ENCODE data around the gene CDC7.
A peak's percentile ranks its signal among the peaks of the same experiment; 100 is the strongest.
"Not testable (repeated sequence)": the region's sequence is repeated elsewhere in the genome, so short reads cannot be mapped to it uniquely, and the experiment has no call there.

The CDC7 gene

DNA sequence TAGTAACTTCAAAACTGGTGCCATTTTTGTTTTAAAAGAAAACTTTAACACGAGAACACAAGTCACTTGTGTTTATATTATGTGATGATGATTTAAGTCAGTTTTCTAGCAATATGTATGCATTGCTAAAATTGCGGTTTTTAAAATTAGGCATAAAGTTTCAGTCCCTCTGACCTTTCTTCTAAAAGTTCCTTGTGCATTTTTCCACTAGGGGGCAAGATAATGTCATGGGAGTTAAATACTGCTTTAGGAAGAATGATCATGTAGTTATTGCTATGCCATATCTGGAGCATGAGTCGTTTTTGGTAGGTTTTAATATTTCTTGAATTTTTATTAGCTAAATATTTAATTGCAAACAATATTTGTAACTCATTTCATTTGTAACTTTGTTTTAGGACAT lies 10.7 kb downstream of the CDC7 start:
- peak; percentile 30 for DNase-seq

DNA sequence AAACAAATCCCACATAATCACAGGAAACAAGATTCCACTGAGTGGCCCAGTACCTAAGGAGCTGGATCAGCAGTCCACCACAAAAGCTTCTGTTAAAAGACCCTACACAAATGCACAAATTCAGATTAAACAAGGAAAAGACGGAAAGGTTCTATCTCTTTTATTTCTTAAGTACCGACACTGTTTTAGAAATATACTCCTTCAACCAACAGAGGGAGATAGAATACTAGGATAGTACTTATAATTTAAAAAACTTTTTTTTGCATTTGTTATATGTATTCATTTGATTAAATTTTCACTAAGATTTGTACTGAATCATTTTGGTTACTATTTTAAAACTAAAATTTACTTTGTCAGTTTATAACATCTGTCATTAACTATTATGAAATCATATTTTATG lies 12.5 kb downstream of the CDC7 start:
- DNase-seq: no peak

- DNase-seq: no peak
Measured at GRCh38 chr1:91513706-91514105, 13.1 kb downstream of the CDC7 start.

DNA sequence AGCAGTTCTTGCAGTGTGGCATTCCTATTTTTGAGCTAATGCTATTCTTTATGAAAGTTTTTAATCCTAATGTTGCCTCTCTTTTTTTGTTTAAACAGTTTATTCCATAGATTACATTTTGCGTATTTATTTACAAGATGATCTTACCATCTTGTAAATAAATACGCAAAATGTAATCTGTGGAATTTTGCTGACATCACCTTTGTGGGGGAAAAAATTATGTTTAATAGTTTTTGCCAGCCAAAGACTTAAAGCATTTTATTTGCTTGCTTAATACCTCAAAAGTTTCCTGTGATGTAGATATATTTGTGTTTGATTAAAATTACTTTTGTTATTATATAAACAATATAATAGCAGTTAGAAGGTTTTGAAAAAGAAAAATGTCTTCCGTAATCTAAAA lies 15.3 kb downstream of the CDC7 start:
- DNase-seq: no peak

DNA sequence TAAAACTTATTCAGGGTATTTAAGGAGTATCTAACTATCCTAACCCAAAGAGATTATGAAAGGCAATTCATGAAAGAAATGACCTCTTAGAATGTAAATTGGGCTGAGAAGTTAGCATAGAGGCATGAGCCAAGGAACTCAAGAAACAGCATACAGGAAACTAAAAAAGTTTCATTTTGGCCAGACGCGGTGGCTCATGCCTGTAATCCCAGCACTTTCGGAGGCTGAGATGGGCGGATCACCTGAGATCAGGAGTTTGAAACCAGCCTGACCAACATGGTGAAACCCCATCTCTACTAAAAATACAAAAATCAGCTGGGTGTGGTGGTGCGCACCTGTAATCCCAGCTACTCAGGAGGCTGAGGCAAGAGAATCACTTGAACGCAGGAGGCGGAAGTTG lies 16.0 kb downstream of the CDC7 start:
- not testable (repeated sequence) for DNase-seq

GRCh38 chr1:91519167-91519566 lies 18.5 kb downstream of the CDC7 start:
- not testable (repeated sequence) for DNase-seq

- DNase-seq: no peak
Measured at GRCh38 chr1:91520942-91521507, 20.4 kb downstream of the CDC7 start.

- DNase-seq: peak; percentile 48
Measured at GRCh38 chr1:91523482-91523881, 22.8 kb downstream of the CDC7 start.

- no peak for DNase-seq
Measured at GRCh38 chr1:91526496-91526895, 25.8 kb downstream of the CDC7 start.

DNA sequence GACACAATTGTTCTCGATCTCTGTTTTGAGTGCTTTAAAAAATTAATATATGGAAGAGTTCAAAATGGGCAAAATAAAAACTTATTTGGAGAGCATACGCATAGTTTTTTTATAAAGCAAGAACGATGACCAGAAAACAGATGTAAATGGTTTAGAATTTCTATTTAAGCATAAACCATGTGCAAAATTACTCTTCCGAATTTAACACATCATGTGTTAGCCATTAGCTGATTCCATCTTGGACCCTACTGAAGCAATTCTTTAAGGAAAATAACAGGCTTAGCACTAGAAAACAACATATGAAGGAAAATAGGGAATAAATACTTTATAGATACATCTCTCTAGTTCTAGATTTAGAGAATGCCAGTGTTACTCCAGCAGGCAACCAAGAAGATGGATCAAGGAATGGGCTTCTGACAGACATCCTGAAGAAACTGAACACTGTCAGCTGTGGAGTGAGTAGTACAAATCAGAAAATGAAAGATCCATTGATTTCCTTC lies 26.7 kb downstream of the CDC7 start:
- DNase-seq: no peak

DNA sequence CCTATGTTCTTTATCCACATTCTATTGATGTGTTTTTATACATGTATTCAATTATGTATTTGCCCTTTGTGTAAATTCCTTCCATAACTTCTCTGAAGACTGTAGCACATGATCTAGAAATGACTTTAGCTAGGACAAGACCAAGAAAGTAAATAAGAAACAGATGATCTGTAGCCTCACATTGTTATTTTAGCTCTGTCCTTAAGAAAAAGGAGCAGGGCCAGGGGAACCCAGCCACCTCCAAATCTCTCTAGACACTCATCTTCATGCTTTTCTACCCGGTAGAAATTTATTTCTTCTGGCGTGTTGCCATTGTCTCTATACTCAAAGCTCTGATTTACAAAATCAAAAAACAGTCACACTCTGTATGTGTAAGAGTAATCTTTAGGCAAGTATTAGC lies 27.1 kb downstream of the CDC7 start:
- no peak for DNase-seq

DNA sequence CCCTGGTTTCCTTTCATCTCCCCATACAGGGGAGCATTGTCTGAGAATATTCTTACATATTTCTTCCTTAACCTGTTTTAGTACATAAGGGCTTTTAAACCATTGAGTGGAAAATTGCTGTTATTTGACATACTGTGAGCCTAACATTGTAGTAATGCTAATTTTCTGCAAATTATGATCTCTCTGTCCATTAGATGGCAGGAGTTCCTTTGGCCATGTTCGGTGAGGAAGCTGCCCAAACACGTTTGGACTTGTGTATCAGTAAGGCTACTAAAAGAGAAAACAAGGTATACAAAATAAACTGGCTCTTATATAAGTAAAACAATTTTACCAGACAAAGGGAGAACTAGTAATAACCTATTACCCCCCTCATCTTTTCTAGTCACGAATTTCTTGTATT lies 29.2 kb downstream of the CDC7 start:
- DNase-seq: peak; percentile 30

GRCh38 chr1:91533361-91534024 lies 32.8 kb downstream of the CDC7 start:
- DNase-seq: no peak

- no peak for DNase-seq
Measured at GRCh38 chr1:91535441-91535840, 34.8 kb downstream of the CDC7 start.

DNA sequence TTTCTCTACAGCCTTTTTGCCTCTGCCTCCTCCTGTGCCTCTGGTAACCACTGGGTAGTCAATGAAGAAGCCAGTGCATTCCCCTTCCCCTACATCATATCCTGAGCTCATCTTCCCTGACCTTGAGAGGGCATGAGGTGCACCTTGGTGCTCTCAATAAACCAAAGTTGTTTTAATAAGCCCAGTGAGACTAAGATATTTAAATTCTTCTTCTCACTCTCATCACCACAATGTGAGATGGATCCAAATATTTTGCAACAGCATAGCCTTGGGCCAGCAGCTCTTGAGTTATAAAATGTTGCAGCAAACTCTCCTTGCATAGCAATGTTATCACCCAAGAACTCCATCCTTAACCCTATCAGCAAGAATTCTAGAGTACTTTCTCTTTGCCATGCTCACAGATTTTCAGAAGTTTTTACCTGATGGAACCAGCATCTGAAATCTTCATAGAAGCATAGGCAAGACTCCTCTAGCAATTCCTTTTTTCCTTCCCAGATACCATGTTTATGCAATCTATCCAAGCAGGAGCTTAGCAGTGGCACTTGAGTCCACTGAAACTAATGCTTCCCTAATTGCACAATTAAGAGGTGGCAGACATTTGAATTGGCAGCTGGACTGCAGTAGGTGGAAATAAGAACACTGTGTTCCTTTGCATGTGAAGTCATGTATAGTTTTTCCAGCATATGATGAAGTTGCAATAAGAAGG lies 36.8 kb downstream of the CDC7 start:
- DNase-seq: peak; percentile 86

- DNase-seq: no peak
Measured at GRCh38 chr1:91537987-91538304, 37.3 kb downstream of the CDC7 start.

GRCh38 chr1:91540910-91541309 lies 40.3 kb downstream of the CDC7 start:
- no peak for DNase-seq

DNA sequence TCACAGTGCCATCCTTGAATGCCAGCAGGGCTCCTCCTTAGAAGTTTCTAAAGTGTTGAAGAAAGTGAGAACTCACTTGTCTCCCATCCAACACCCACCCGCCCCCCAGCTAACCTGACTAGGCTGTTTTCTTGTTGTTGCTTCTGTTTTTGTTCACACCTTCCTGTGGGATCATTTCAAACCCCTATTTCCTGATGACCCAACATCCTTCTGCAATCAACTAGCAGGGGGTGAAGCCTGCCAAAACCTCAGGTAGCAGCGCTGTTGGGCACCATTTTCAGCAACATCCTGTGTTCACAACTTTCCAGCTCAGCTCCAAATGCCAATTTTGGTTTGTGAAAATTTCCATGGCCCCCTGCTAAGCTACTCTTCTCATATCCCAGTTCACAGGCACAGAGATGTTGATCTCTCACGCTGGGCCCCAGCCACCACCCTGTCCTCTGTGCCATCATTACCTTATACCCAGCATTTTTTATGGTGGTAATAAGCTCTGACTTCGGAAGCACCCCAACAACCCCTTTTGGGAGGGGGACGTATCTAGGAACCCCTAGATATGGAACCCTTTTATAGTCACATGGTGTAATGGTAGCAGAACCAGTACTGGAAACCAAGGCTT lies 41.4 kb downstream of the CDC7 start:
- no peak for DNase-seq

- DNase-seq: no peak
Measured at GRCh38 chr1:91545506-91546300, 45.1 kb downstream of the CDC7 start.

DNA sequence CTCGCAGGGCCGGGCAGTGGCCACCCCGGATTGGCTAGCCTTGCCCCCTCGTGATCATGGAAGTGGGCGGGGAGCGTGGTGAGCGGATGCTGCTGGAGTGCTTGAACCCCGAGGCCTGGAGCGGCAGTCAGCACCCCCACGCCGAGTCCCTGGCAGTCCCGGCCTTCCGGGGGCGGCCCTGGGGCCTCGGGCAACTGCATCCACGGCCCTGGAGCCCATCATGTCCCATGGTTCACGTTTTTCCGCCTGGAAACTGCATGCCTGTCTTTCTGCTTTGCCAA lies 45.6 kb downstream of the CDC7 start:
- DNase-seq: no peak

DNA sequence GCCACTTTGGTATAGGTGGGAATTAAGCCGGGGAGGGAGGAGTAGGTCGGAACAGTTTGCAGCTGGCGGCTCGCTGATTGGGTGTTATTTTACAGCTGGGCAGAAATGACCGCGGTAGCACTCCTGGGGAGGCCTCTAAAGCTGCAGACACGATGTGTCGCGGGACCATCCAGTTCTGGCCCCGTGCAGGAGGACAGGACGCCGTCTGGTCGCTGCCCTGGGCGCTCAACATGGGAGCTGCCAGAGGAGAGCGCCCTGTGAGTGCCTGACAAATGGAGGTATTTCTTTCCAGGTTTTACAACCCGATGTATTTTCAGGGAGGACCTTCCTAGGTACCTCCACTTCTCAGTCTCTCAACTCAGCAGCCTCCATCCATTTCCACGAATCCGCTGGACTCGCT lies 46.2 kb downstream of the CDC7 start:
- no peak for DNase-seq

DNA sequence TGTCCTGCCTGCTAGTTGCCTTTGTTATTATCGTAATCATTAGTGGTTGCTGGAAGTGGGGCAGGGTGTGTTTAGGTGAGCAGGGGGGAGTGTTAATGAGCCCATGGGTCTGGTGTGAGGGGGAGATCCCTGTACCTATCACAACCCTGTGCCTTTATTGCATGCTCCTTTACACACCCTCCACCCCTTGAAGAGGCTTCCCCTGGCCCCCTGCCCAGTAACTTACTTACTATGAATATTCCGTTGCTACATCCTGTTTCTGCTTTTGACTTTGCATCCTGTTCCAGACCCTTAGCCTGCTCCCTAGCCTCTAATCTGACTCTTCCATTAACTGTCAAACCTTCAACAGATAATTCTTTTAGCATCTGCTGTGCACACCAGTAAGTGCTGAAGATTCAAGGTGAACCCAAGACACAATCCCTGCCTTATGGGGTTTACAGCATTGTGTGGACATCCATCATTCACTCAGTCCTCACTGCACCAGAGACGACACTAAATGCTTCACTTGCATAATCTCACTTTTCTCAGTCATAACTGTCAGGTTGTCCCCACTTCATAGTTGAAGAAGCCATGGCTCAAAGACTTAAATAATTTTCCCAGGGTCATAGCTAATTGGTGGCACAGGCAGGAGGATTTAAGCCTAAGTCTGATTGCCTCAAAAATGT lies 47.9 kb downstream of the CDC7 start:
- DNase-seq: no peak
